HL-60 (cell line): ENCODE measurements around the gene SLC36A2.

Source experiments
- DNase-seq, 2 experiments: peaks; one replicate each; pipeline ENCODE4 v3.0.0-alpha.2; 2010 to 2020; ENCODE audit warnings: low read depth in 1 of 2, low spot score in 1 of 2
- H3K27ac ChIP-seq: fragments of 250-450 bp; sonication (Bioruptor Pico); replicated peaks from 2 replicates; pipeline ENCODE4 v1.5.1; 2020; ENCODE audit warnings: mild to moderate bottlenecking, moderate library complexity
- H3K27me3 ChIP-seq: fragments of 250-450 bp; sonication (Bioruptor Pico); 2 replicates; pipeline ENCODE4 v1.5.1; 2021; ENCODE audit warnings: mild to moderate bottlenecking, moderate library complexity; ENCODE audit not compliant: insufficient read depth, poor library complexity, severe bottlenecking
- H3K4me3 ChIP-seq: replicated peaks from 2 replicates; pipeline ENCODE4 v1.5.1; 2011; ENCODE audit warnings: mild to moderate bottlenecking, control low read depth, low read length; ENCODE audit not compliant: insufficient read depth
- CTCF ChIP-seq: IDR thresholded peaks from one replicate; pipeline ENCODE4 v1.5.1; 2011; ENCODE audit warnings: low read length, control low read depth, inconsistent platforms; ENCODE audit not compliant: insufficient read depth
- GABPA ChIP-seq: IDR thresholded peaks from 2 replicates; pipeline ENCODE4 v1.6.1; 2012; ENCODE audit warnings: low read depth
- POLR2AphosphoS5 ChIP-seq: IDR thresholded peaks from 2 replicates; pipeline ENCODE4 v1.6.1; 2012; ENCODE audit warnings: low read depth
- SPI1 ChIP-seq: IDR thresholded peaks from 2 replicates; pipeline ENCODE4 v1.6.1; 2012; ENCODE audit warnings: low read depth, mild to moderate bottlenecking, borderline replicate concordance
- TF ChIP-seq, protein P1 (sequence below): IDR thresholded peaks from 2 replicates; pipeline ENCODE4 v1.6.1; 2012; ENCODE audit warnings: low read depth; ENCODE audit not compliant: insufficient replicate concordance

Gene SLC36A2

GRCh38 chr5:151280443-151280842 lies 66.9 kb downstream of the SLC36A2 start:
- no peak for DNase-seq
- TF ChIP-seq CTCF = no peak
- no peak for TF ChIP-seq SPI1
- TF ChIP-seq POLR2AphosphoS5 = no peak
- TF ChIP-seq, protein P1, sequence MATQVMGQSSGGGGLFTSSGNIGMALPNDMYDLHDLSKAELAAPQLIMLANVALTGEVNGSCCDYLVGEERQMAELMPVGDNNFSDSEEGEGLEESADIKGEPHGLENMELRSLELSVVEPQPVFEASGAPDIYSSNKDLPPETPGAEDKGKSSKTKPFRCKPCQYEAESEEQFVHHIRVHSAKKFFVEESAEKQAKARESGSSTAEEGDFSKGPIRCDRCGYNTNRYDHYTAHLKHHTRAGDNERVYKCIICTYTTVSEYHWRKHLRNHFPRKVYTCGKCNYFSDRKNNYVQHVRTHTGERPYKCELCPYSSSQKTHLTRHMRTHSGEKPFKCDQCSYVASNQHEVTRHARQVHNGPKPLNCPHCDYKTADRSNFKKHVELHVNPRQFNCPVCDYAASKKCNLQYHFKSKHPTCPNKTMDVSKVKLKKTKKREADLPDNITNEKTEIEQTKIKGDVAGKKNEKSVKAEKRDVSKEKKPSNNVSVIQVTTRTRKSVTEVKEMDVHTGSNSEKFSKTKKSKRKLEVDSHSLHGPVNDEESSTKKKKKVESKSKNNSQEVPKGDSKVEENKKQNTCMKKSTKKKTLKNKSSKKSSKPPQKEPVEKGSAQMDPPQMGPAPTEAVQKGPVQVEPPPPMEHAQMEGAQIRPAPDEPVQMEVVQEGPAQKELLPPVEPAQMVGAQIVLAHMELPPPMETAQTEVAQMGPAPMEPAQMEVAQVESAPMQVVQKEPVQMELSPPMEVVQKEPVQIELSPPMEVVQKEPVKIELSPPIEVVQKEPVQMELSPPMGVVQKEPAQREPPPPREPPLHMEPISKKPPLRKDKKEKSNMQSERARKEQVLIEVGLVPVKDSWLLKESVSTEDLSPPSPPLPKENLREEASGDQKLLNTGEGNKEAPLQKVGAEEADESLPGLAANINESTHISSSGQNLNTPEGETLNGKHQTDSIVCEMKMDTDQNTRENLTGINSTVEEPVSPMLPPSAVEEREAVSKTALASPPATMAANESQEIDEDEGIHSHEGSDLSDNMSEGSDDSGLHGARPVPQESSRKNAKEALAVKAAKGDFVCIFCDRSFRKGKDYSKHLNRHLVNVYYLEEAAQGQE = no peak
- TF ChIP-seq GABPA = no peak
- Histone ChIP-seq H3K27ac (no peak overlapping the region), H3K4me3 (no peak overlapping the region), H3K27me3 (no peaks in the 10 kb centered on the region)

DNA sequence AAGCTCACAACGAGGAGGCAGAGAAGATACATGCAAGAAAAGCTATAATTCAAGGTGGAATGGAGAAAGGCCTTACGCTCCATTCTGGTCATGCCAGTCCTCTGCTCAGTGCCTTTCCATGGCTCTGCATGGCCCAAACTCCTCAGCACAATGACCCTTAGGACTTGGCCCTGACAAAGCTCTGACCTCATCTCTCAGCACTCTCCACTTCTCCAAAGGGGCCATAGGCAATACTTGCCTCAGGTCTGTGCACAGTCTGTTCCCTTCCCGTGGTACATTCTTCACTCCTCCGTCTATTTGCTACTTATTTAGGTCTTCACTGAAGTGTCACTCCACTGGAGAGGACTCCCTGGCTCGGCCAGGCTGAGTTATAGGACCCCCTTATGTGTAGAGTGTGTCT lies 68.5 kb downstream of the SLC36A2 start:
- Histone ChIP-seq H3K27me3 (no peaks in the 10 kb centered on the region), H3K27ac (no peak overlapping the region), H3K4me3 (no peak overlapping the region)
- DNase-seq = no peak
- TF ChIP-seq, protein P1 = no peak
- TF ChIP-seq GABPA (no peak), CTCF (no peak), SPI1 (no peak), POLR2AphosphoS5 (no peak)

GRCh38 chr5:151275803-151276202 lies 71.6 kb downstream of the SLC36A2 start:
- Histone ChIP-seq H3K27ac (no peak overlapping the region), H3K27me3 (no peaks in the 10 kb centered on the region), H3K4me3 (no peak overlapping the region)
- TF ChIP-seq, protein P1 = no peak
- TF ChIP-seq POLR2AphosphoS5 = no peak
- TF ChIP-seq GABPA = no peak
- no peak for TF ChIP-seq SPI1
- no peak for TF ChIP-seq CTCF
- no peak for DNase-seq
